GM21526 (cell line): Measurements from ENCODE around the gene KAZN.

Source experiments
- ATAC-seq: cut with Tn5 transposase; IDR thresholded peaks from one replicate; pipeline ENCODE4 v1.9.1; 2021; ENCODE audit warnings: moderate library complexity; ENCODE audit not compliant: unreplicated experiment, low FRiP score

Gene KAZN

GRCh38 chr1:15110128-15110866 lies 511.8 kb downstream of the KAZN start:
- no peak for ATAC-seq

- no peak for ATAC-seq
These were observed 512.4 kb downstream of the KAZN start for GRCh38 chr1:15110867-15111230.

DNA sequence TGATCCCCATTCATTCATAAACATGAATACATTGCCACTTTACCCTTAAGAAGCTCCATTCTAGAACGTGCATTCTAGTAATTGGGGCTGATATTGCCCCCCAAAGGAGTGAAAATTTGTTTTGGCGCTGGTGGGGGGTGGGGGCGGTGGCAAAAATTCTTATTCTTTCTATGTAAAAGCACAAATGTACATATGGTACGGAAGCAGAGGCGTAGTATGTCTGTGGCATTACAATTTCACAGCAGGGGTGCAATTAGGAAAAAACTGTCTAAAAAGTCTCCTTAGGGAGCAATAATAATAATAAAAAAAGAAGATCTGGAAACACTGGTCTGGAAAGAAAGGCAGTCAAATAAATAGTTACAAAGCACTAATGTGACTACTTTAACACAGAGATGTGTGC lies 514.7 kb downstream of the KAZN start:
- ATAC-seq = no peak

DNA sequence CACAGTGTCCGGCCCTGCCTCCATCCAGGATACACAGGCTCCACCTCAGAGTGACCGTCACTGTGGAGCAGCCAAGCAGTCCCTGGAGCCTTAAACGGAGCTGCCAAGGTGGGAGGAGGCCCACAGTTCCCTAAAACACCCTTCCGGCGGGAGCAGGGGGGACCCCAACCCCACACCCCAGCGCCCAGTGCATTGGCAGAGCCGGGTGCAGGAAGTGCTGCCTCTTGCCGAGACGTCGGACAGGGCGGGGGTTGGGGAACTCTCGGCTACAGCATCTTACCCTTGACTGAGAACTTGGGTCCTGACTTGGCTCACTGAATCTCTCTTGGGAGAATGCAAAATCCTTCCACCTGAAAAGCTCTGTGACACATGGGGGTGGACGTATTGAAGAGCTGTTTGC lies 516.4 kb downstream of the KAZN start:
- ATAC-seq = no peak

GRCh38 chr1:15115542-15116330 lies 517.3 kb downstream of the KAZN start:
- no peak for ATAC-seq

DNA sequence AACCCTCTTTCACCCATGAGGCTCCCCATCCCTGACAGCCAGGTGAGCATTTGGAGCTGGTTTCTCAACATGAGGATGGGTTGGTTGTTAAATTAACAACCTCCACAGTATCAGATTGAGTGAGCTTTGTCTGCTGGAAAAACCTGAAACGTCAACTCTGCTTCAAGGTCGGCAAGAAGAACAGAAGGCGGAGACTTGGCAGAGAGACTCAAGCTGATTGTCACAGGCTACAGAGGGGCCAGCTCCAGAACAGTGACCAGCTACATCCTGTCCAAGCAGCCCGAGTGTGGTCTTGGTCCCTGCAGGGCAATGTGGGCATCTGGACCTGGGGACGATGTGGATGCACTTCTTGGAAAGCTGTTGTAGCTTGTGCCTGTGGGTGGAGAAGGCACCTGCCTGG lies 518.5 kb downstream of the KAZN start:
- ATAC-seq = no peak

DNA sequence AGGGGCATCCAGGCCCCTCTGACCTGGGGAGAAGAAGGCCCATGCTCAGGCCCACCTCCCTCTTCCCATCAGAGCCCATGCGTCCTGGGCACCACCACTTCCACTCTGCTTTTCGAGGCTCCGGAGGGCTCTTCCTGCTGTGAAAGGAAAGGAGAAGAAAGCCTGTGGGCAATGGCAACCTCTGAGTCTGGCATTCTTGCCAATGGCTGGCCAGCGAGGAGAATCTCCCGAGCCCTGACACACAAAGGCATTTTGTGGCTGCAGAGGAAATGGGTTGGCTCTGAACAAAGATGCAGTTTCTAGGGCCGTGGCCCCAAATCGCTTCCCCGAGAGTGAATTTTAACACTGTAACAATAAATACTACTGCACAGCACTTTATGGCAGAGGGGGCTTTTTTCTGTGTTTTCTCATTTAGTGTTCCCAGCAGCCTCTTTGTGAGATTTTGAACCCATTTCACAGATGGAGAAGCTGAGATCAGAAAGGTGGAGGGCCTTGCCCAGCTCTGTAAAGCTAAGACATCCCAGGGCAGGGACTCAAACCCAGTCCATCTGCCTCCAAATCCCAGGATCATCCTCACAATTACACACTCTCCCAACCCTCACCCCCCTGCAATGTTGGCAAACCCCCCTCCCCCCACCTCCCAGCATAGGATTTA lies 519.3 kb downstream of the KAZN start:
- ATAC-seq = no peak

DNA sequence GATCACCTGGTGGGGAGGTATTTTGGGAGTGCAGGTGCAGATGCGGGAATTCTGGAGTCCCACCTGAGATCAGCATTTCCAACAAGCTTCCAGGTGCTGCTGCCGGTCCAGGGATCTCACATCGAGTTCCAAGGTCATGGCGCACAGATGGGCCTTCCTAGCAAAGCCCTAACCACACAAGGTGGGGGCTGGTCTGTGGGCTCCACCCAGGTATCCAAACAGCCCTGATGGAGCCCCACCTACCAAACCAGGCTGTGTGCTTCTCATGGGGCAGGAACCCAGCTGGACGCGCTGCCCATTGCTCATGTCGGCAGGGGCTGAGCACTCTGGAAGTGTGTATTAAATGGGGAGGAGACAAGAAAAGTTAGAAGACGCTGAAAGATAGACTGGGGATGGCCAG lies 520.1 kb downstream of the KAZN start:
- ATAC-seq = no peak

- no peak for ATAC-seq
These were observed 521.9 kb downstream of the KAZN start for GRCh38 chr1:15120251-15120945.

- ATAC-seq = no peak
These were observed 523.8 kb downstream of the KAZN start for GRCh38 chr1:15122331-15122730.

GRCh38 chr1:15123270-15123669 lies 524.8 kb downstream of the KAZN start:
- ATAC-seq = no peak

DNA sequence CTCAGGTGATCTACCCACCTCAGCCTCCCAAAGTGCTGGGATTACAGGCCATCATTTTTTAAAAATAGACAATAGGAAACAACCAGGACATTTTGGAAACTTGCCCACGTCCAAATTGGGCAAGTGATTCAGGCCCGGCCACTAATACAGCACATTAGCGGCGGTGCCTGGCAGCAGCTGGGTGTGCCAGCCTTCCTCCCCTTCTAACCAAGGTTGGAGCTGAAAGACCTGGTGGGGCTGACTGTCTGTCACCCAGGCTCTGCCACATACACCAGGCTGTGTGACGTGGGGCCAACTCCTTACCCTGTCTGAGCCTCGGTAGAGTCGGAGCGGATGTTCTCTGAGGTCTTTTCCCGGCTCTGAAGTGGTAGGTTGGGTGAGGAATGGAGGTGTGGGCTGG lies 525.4 kb downstream of the KAZN start:
- no peak for ATAC-seq

DNA sequence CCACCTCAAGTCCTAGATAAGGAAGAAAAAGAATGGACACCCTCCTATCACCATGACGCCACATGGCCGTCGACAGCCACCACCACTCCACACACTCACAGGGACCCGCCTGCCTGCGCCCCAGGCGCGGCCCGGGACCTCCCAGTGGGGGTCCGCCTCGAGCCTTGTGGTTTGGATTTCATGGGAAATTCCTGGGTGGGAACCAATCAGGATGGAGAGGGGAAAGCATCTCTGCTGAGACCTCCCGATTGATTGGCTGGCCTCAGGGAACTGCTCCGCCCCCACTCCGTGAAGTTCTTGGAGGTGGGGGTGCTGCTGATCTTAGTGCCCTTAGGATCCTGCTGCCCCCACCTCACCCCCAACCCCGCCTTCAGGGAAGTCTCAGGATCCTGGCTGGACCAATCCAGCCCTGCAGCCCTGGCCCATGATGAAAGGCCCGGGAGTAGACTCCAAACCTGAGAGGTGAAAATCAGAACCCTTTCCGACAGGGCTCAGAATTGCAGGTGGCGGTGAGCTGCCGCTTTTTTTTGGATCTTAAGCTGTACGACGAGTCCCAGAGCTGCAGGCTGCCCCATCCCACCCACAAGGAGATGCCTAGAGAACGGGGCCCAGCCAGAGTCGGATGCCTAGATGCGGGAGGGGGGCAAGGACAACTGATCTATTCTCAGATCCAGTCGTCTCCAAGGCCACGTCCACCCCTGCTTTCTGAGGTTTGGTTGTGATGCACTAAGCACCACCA lies 526.0 kb downstream of the KAZN start:
- no peak for ATAC-seq

DNA sequence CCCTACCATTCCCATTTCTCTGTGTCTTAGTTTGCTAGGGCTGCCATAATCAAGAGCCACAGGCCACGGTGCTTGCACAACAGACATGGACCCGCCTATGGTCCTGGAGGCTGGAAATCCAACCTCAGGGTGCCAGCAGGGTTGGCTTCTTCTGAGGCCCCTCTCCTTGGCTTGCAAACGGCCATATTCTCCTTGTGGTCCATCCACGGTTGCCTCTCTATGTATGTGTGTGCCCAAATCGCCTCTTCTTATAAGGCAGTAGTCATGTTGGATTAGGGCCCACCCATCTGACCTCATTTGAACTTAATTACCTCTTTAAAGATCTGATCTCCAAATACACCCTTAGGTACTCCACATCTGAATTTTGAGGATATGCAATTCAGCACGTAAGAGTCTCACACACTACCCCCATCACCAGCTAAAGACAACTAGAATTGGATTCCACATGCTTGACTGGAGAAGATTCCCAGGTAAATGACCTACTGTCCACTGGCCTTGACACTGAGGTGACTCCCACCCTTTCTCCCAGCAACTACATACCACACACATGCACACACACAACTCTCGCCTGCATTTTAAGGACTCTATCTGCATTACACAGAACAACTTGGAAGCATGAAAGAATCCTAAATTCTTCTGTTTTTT lies 526.7 kb downstream of the KAZN start:
- no peak for ATAC-seq

GRCh38 chr1:15128077-15128476 lies 529.6 kb downstream of the KAZN start:
- ATAC-seq = no peak

- no peak for ATAC-seq
These were observed 530.2 kb downstream of the KAZN start for GRCh38 chr1:15128520-15129313.

DNA sequence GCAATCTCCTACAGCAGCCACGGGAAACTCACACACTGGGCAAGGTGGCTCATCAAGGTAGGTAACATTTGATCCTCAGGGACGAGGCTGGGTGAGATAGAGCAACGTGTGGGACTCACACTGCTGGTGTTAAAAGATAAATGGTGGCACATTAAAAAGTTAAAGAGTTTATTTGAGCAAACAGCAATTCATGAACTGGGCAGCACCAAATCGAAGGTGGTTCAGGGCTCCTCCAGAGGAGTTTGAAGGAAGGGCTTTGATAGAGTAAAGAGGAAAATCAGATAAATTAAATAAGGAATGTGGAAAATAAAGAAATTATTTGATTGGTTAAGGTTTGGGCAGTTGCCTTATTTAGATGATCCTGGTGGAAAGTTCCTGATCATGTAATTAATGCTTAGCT lies 531.5 kb downstream of the KAZN start:
- ATAC-seq = no peak

- no peak for ATAC-seq
These were observed 532.1 kb downstream of the KAZN start for GRCh38 chr1:15130607-15131006.

GRCh38 chr1:15132965-15133364 lies 534.5 kb downstream of the KAZN start:
- ATAC-seq = no peak
